GM23338 (cell line): ENCODE results near the gene CPNE2. TPM values are rescaled to one million over a fixed set of nuclear protein-coding genes. Genes with fewer than 3 reads are reported as not detected.

ENCODE experiments used
- ATAC-seq: fragments of 200-7000 bp; cut with Tn5 transposase; 3 replicates; pipeline ENCODE4 v1.9.1; 2020
- DNase-seq: peaks from one replicate; pipeline ENCODE4 v3.0.0-alpha.2; 2015; ENCODE audit warnings: low spot score
- H2AFZ ChIP-seq: fragments of 200-600 bp; sonication (generic); 2 replicates; pipeline ENCODE4 v1.8.0; 2016; ENCODE audit warnings: antibody characterized with exemption, mild to moderate bottlenecking, moderate library complexity
- H3F3A ChIP-seq: fragments of 200-600 bp; sonication (generic); replicated peaks from 2 replicates; pipeline ENCODE4 v1.8.0; 2017; ENCODE audit warnings: antibody characterized with exemption, mixed run types, low read depth
- H3K27ac ChIP-seq: fragments of 200-600 bp; sonication (generic); 2 replicates; pipeline ENCODE4 v1.6.1; 2016; ENCODE audit warnings: low read depth
- H3K27me3 ChIP-seq: fragments of 200-600 bp; sonication (generic); 2 replicates; pipeline ENCODE4 v1.8.0; 2016; ENCODE audit warnings: mild to moderate bottlenecking, mixed run types, moderate library complexity; ENCODE audit not compliant: insufficient read depth
- H3K36me3 ChIP-seq: fragments of 200-600 bp; sonication (generic); 2 replicates; pipeline ENCODE4 v1.8.0; 2016; ENCODE audit warnings: mild to moderate bottlenecking; ENCODE audit not compliant: insufficient read depth
- H3K4me1 ChIP-seq: fragments of 200-600 bp; sonication (generic); 2 replicates; pipeline ENCODE4 v1.8.0; 2016; ENCODE audit warnings: mild to moderate bottlenecking, moderate library complexity; ENCODE audit not compliant: insufficient read depth
- H3K4me2 ChIP-seq: fragments of 200-600 bp; sonication (generic); 2 replicates; pipeline ENCODE4 v1.7.1; 2017; ENCODE audit warnings: mixed run types
- H3K4me3 ChIP-seq: fragments of 200-600 bp; sonication (generic); 2 replicates; pipeline ENCODE4 v1.6.1; 2016; ENCODE audit warnings: mixed run types
- H3K79me2 ChIP-seq: fragments of 200-600 bp; sonication (generic); replicated peaks from 2 replicates; pipeline ENCODE4 v1.8.0; 2017; ENCODE audit warnings: mild to moderate bottlenecking; ENCODE audit not compliant: insufficient read depth
- H3K9me2 ChIP-seq: fragments of 200-600 bp; sonication (generic); 2 replicates; pipeline ENCODE4 v1.8.0; 2017; ENCODE audit not compliant: insufficient read depth
- H4K20me1 ChIP-seq: fragments of 200-600 bp; sonication (generic); replicated peaks from 2 replicates; pipeline ENCODE4 v1.8.0; 2017; ENCODE audit warnings: mild to moderate bottlenecking; ENCODE audit not compliant: insufficient read depth
- H3K27ac Mint-ChIP-seq: 2 replicates; pipeline ENCODE4 v1.8.0; 2020; ENCODE audit warnings: inconsistent platforms, mild to moderate bottlenecking, moderate library complexity, mixed read lengths
- H3K27me3 Mint-ChIP-seq: 3 replicates; pipeline ENCODE4 v1.8.0; 2022; ENCODE audit warnings: low read depth, mild to moderate bottlenecking, moderate library complexity, mixed read lengths, inconsistent platforms; ENCODE audit not compliant: insufficient read depth, poor library complexity
- H3K36me3 Mint-ChIP-seq: 3 replicates; pipeline ENCODE4 v1.8.0; 2021; ENCODE audit warnings: low read depth, mild to moderate bottlenecking, inconsistent platforms, moderate library complexity, mixed read lengths
- H3K4me1 Mint-ChIP-seq: 3 replicates; pipeline ENCODE4 v1.8.0; 2020; ENCODE audit warnings: mild to moderate bottlenecking, inconsistent platforms, mixed read lengths
- H3K4me3 Mint-ChIP-seq: 3 replicates; pipeline ENCODE4 v1.8.0; 2021; ENCODE audit warnings: moderate library complexity, mild to moderate bottlenecking, inconsistent platforms, mixed read lengths
- H3K9me3 Mint-ChIP-seq: 3 replicates; pipeline ENCODE4 v1.8.0; 2020; ENCODE audit warnings: moderate library complexity, mild to moderate bottlenecking, inconsistent platforms, mixed read lengths
- CREB1 ChIP-seq: fragments of 250-450 bp; sonication (Bioruptor Pico); IDR thresholded peaks from 2 replicates; pipeline ENCODE4 v1.5.0; 2020; ENCODE audit warnings: low read depth, mild to moderate bottlenecking, moderate library complexity
- CTCF ChIP-seq, 2 experiments: fragments of 200-600 bp in 1 of 2; sonication (generic) in 1 of 2; conservative IDR thresholded peaks; 2 replicates each; pipeline versions ENCODE4 v1.5.1 to v1.6.1; 2016 to 2017; ENCODE audit warnings: antibody characterized with exemption in 2 of 2, low read depth in 2 of 2, mild to moderate bottlenecking in 2 of 2, moderate library complexity in 1 of 2
- ETS1 ChIP-seq: IDR thresholded peaks from 2 replicates; pipeline ENCODE4 v1.6.1; 2016; ENCODE audit warnings: antibody characterized with exemption
- EZH2 ChIP-seq: fragments of 200-600 bp; sonication (generic); IDR thresholded peaks from one replicate; pipeline ENCODE4 v1.8.0; 2017; ENCODE audit warnings: antibody characterized with exemption, mild to moderate bottlenecking, low read depth; ENCODE audit not compliant: unreplicated experiment
- EZH2phosphoT487 ChIP-seq: fragments of 200-600 bp; sonication (generic); IDR thresholded peaks from one replicate; pipeline ENCODE4 v1.8.1; 2018; ENCODE audit warnings: antibody characterized with exemption; ENCODE audit not compliant: unreplicated experiment
- JUNB ChIP-seq: IDR thresholded peaks from one replicate; pipeline ENCODE4 v1.6.1; 2016; ENCODE audit warnings: antibody characterized with exemption; ENCODE audit not compliant: unreplicated experiment
- NANOG ChIP-seq: IDR thresholded peaks from 2 replicates; pipeline ENCODE4 v1.6.1; 2016; ENCODE audit warnings: antibody characterized with exemption, borderline replicate concordance
- POLR2AphosphoS5 ChIP-seq: IDR thresholded peaks from 2 replicates; pipeline ENCODE4 v1.6.1; 2016; ENCODE audit warnings: antibody characterized with exemption, low read depth
- REST ChIP-seq: IDR thresholded peaks from one replicate; pipeline ENCODE4 v1.6.1; 2018; ENCODE audit warnings: antibody characterized with exemption; ENCODE audit not compliant: unreplicated experiment
- STAT1 ChIP-seq: IDR thresholded peaks from one replicate; pipeline ENCODE4 v1.6.1; 2016; ENCODE audit warnings: antibody characterized with exemption; ENCODE audit not compliant: unreplicated experiment
- ZNF114 ChIP-seq: fragments of 250-450 bp; sonication (Bioruptor Pico); IDR thresholded peaks from 2 replicates; pipeline ENCODE4 v1.5.0; 2020; ENCODE audit warnings: mild to moderate bottlenecking, moderate library complexity
- ZNF331 ChIP-seq: fragments of 250-450 bp; sonication (Bioruptor Pico); IDR thresholded peaks from 2 replicates; pipeline ENCODE4 v1.5.0; 2020; ENCODE audit warnings: low read depth, mild to moderate bottlenecking, moderate library complexity
- ZNF462 ChIP-seq: fragments of 250-450 bp; sonication (Bioruptor Pico); IDR thresholded peaks from 2 replicates; pipeline ENCODE4 v1.5.0; 2020; ENCODE audit warnings: mild to moderate bottlenecking, moderate library complexity
- polyA plus RNA-seq: library from polyadenylated mRNA; unstranded; fragments of >200 nt; fragmentation: Nextera tagmentation; extraction: Ambion mirVana; gene quantifications from 2 replicates; pipeline ENCODE4 v1.2.1, GENCODE V29; 2016
- total RNA-seq: library from RNA; depleted of rRNA; stranded (reverse); fragments of >200 nt; shearing (Covaris generic); gene quantifications from 2 replicates; pipeline ENCODE4 v1.2.3, GENCODE V29; 2014

CPNE2 gene
- total and polyA plus RNA-seq, 2 experiments from 2014 or later = 7.1 to 11.3 TPM

GRCh38 chr16:57133031-57133430 lies 40.6 kb downstream of the CPNE2 start:
- TF ChIP-seq ZNF462 (CRISPR knock-in tag) (no peak), JUNB (no peak), ETS1 (no peak), NANOG (no peak), STAT1 (no peak), EZH2 (no peak), ZNF331 (CRISPR knock-in tag) (no peak), POLR2AphosphoS5 (no peak), REST (no peak), CREB1 (CRISPR knock-in tag) (no peak), EZH2phosphoT487 (no peak), ZNF114 (CRISPR knock-in tag) (no peak), CTCF (conservative IDR thresholded peaks at IDR 0.05; ENCODE audit: low read depth in 2 of 2) (no peak)
- H3K27ac ChIP-seq = no peak overlapping the region

More at GRCh38 chr16:57133031-57133430, 40.6 kb downstream of the CPNE2 start:
- no peaks in the 10 kb centered on the region for H3K79me2 ChIP-seq
- no peak overlapping the region for H3K4me3 Mint-ChIP-seq
- H3K27ac Mint-ChIP-seq = no peak overlapping the region
- H3K36me3 Mint-ChIP-seq = no peaks in the 10 kb centered on the region
- H3K4me1 Mint-ChIP-seq = peaks cover 9% of the 10 kb centered on the region
- ATAC-seq (no peak), DNase-seq (no peak)
- H3K9me3 Mint-ChIP-seq = no peaks in the 10 kb centered on the region; the same call in 2 of the 3 replicates
- no peaks in the 10 kb centered on the region for H3K36me3 ChIP-seq
- no peaks in the 10 kb centered on the region for H3K4me1 ChIP-seq
- H3K27me3 ChIP-seq = no peaks in the 10 kb centered on the region
- H3K9me2 ChIP-seq = no peaks in the 10 kb centered on the region
- no peaks in the 10 kb centered on the region for H3F3A ChIP-seq
- H3K4me3 ChIP-seq = no peak overlapping the region
- peaks cover 14% of the 10 kb centered on the region for H3K27me3 Mint-ChIP-seq
- no peak overlapping the region for H3K4me2 ChIP-seq
- no peaks in the 10 kb centered on the region for H4K20me1 ChIP-seq
- no peak overlapping the region for H2AFZ ChIP-seq
